Muscle of back (tissue), 11 donors: ENCODE results near the gene PRCP. TPM values are rescaled to one million over a fixed set of nuclear protein-coding genes. Genes with fewer than 3 reads are reported as not detected.
A peak's percentile ranks its signal among the peaks of the same experiment; 100 is the strongest.

Experiments used
- DNase-seq, 3 donors: peaks; one replicate each; pipeline versions ENCODE4 v3.0.0 to v3.0.0-alpha.2; 2013
- polyA plus RNA-seq, 10 donors: library from polyadenylated mRNA; unstranded; fragments of 120-200 nt; gene quantifications; one replicate each; pipeline ENCODE4 v1.2.1, GENCODE V29; 2013; ENCODE audit not compliant: insufficient read length in 10 of 10

PRCP gene
- polyA plus RNA-seq, 10 donors, result 86.6 to 138 (median 117) TPM

GRCh38 chr11:82837650-82838049 is 62.6 kb downstream of the PRCP start:
- DNase-seq, result no peak

DNA sequence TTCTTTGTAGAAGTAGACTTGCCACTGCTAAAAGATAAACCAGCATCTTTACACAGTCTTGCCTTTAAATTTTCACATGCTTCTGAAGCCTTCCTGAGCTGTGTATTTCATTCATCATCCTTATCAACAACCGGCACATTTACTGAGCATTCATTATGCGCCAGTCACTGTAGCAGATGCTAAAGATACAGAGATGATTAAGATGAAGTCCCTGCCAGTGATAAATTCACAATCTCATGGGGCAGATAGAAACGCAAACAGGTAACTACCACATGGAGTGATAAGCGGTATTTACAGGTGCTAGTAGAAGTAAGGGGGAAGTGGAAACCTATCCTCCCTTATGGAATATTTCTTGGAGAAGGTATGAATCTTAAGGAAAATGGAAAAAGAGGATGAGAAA is 67.2 kb downstream of the PRCP start:
- no peak for DNase-seq

DNA sequence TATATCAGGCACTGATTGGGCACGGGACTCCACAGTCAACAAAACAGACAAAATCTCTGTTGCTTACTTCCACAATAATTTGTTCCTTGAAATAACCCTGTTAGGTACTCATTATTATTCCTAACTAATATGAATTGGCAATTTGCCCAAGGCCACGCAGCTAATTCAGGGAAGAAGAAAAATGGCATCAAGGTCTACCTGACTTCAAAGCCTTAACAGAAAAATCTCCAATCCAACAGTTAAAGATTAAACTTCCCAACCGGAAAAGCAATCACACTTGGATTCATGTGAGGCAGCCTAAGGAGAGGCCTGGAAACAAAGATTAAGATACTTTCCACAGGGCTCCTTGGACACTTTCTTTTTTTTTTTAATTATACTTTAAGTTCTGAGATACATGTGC is 68.9 kb downstream of the PRCP start:
- DNase-seq, result no peak

- no peak for DNase-seq
Measured at GRCh38 chr11:82830746-82831145, 69.5 kb downstream of the PRCP start.

- DNase-seq, result no peak
Measured at GRCh38 chr11:82829101-82829500, 71.1 kb downstream of the PRCP start.

- DNase-seq, result no peak
Measured at GRCh38 chr11:82828472-82828871, 71.8 kb downstream of the PRCP start.

DNA sequence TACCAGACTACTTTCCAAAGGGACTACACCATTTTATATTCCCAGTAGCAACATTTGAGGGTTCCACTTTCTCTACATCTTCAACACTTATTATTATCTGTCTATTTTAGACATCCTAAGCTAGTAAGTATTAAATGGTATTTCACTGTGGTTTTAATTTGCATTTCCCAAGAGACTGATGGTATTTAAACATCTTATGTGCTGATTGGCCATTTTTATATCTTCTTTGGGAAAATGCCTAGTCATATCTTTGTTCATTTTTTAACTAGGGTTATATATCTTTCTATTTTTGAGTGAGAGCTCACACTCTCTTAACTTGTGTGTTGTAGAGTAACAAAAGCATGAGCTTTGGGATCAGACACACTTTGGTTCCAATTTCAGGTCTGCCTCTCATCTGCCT is 73.7 kb downstream of the PRCP start:
- DNase-seq, result no peak

DNA sequence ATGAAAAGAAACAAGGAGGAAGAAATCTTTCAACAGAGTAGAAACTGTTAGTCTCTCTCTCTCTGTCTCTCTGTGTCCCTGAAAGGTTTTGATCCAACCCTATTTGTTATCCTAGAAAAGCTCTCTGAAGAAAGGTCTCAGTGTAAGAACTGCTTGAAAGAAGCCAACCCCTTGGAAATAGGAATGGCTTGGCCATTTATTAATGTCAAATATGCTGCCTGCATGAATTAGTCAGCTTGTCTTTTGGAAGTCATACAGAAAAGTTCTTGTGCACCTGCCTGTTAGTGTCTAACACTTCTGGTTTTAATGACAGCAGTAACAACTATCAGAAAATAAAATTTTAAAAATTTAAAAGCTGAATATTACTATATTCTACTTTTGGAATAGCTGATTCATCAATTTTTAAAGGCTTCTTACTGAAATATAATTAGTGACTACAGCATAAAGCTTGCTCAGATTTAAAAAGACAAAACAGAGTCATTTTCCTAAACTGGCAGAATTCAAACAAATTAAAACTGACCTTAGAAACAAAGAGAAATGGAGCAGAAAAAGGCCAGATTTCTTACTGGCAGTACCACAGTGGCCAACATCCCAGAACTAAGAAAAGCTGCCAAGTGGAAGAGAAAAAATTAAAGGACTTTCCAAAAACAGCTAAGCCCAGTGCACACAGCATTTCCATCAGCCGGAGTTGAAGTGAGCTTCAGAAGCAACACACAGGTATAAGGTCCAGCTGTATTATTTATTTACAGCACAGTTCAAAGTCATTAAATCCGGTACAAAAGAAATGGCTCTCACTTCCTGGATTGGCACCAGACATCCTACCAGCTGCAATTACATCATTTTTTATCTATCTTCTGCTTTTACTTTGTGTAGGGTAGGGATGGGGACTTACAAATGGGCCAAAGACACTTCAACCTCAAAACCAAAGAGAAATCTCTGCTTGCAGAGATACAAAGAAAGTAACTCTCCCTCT is 76.3 kb downstream of the PRCP start:
- peak in 2 of 3 donors; percentile 28 to 29 for DNase-seq

GRCh38 chr11:82818409-82819043 is 81.7 kb downstream of the PRCP start:
- DNase-seq, result no peak

- DNase-seq, result no peak
Measured at GRCh38 chr11:82815406-82815805, 84.8 kb downstream of the PRCP start.

DNA sequence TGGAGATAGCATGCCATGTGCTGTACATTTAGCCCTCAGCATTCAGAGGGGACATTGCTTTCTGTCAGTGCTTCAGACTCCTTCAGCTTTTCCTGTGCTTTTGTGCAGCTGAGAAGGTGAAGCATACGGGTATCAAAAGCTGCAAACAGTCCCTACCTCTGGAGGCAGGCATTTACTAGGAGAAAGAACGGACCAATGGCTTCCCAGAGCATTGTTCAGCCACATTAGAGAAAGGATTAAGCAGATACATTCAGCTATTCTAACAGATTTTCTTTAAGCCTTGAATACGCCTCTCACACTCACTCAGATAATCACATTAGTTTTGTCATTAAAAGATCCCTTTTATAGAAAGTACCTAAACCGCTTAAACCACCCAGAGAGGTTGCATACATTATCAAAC is 85.9 kb downstream of the PRCP start:
- no peak for DNase-seq

GRCh38 chr11:82811369-82811768 is 88.9 kb downstream of the PRCP start:
- DNase-seq, result no peak

- no peak for DNase-seq
Measured at GRCh38 chr11:82810738-82811137, 89.5 kb downstream of the PRCP start.

- no peak for DNase-seq
Measured at GRCh38 chr11:82810326-82810725, 89.9 kb downstream of the PRCP start.

DNA sequence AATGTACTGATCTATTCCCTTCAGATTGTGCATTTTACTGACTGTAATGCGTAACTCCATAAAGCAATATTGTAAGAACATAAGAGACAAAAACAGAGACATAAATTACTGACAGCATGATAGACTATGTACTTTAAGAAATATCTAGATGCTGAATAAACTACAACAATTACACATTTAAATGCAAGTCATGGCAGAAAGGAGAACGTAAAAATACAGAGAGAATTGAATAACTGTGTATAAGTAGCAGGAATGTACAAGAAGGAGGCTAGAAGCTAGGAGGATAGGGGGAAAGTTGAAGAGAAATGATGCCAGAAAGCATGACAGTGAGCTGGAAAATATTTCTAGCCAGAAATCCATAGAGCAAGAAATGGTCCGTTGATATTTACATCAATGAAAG is 92.6 kb downstream of the PRCP start:
- no peak for DNase-seq

GRCh38 chr11:82802710-82803109 is 97.5 kb downstream of the PRCP start:
- no peak for DNase-seq

DNA sequence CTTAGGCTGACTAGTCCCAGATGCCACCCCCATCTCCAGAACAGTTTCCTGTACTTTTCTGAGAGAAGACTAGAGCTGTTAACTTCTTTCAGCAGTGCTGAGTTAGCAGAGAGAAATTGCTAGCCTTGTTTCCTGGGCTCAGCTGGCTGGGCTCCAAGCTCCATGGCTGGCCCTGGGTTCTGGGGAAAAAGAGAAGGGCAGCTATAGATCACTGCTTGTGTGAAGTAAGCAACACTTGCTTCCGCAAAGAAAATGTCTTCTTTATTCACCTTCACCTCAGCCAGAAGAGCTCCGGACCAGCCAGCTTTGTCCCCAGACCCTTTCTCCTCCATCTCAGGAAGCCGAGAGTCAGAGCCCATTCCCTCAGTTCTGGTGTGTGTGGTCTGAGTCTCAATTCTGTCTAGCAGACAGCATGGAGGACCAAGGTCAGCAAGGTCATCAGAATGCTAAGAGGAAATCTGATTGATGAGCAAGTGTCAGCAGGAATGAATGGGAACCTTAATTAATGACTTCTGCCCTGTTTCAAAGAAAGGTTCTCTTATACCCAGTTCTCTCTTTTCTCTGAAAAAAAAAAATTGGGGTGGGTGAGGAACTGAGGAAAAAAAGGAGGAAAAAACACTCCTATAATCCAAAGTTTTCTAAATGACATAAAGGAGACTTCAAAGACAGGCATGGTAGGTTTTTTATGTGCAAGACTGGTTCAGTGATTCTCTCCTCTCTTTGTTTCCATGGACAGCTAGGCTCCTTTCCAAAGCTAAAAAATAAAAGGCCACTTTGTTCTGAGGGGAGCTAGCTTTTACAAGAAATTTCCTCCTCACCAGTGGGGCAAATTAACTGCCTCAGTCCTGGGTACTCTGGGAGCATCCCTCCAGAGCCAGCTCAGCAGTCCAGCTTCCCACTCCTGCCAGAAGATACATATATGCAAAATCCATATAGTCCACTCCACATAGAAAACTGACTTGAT is 103.0 kb downstream of the PRCP start:
- DNase-seq, result peak in 2 of 3 donors; percentile 13 to 17

GRCh38 chr11:82794490-82794889 is 105.7 kb downstream of the PRCP start:
- DNase-seq, result no peak

- DNase-seq, result no peak
Measured at GRCh38 chr11:82792822-82793569, 107.2 kb downstream of the PRCP start.

DNA sequence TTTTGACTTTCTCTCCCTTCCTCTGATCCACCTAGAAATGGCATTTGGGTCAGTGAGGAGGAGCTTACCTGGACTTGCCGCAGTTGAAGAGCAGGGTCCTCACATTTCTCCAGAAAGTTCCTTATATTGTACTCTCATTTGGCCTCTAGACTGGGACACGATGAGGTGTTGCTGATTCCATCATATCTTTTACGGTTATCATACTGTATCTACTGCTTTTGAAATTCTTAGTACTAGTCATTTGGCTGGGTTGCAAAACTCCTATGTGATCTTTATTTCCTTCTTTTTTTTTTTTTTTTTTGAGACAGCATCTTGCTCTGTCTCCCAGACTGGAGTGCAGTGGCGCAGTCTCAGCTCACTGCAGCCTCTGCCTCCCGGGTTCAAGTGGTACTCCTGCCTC is 107.9 kb downstream of the PRCP start:
- no peak for DNase-seq

DNA sequence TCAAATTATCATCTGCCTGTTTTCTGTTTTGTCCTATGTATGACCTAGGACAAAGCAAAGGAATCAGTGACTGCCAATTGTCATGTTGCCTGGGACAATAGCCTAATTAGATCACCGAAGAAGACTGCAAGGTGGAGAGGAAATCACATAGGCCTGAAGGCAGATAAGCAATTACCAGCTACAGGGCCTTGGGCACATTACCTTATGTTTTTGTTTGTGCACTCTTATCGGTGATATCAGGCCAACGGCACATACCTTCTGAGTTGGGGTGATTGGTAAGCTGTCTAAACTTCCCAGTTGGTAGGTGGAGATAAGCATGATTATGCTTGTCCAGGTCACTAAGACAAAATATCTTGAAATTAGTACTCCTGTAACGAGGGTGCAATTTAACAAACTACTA is 108.5 kb downstream of the PRCP start:
- no peak for DNase-seq
